ENCODE measurements around the gene STRIT1. TPM values are rescaled to one million over a fixed set of nuclear protein-coding genes. Genes with fewer than 3 reads are reported as not detected.

The STRIT1 gene
- total RNA-seq (2014; rRNA removed; shearing (Covaris generic)) = not detected in 2 replicates
- not detected in 2 replicates for polyA plus RNA-seq (2015; cell fraction: cytosol; rRNA removed)
- polyA plus RNA-seq (2015; cell fraction: nucleus; rRNA removed) = not detected in 2 replicates

DNA sequence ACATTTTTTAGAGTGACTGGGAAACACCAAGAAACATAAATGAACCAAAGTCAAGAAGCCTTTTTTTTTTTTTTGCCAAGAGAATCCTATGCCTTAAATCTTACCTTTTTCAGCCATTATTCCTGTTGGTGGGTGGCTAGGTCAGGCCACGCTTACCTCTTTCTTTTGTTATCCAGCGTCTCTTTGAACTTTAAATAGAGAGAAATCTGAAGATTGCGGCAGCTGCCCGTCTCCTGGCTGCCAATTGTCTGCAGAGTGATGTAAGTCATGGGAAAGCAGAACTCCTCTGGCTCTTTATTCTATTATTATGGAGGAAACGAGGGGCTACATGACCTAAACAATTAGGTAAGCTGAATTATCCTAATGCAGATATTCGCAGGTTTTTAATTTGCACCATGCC lies at the start of gene STRIT1:
Gene STRIT1, minus strand, starts transcription at position 168 of the 400 bp plus-strand sequence.
- DNase-seq (ENCODE audit: low read depth) = no peak

DNA sequence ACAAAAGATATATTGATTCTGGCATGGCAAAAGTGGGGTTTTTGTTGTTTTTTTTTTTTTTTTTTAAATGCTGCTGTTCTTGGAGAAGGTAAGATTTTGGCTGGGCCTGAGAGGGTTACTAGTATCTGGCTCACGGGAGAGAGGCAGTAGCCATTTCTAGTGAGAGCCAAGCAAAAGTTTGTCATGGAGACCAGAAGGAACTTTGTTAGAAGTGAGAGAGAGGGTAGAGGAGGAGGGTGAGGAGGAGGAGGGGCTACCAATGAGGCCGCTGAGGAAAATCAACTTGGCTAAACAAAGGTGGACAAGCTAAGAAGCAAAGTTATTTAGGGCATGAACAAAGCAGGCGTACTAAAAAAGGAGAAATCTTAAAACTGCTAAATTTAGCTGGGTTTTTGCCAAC lies 48.9 kb upstream of the STRIT1 start:
- DNase-seq (ENCODE audit: low read depth) = no peak

DNA sequence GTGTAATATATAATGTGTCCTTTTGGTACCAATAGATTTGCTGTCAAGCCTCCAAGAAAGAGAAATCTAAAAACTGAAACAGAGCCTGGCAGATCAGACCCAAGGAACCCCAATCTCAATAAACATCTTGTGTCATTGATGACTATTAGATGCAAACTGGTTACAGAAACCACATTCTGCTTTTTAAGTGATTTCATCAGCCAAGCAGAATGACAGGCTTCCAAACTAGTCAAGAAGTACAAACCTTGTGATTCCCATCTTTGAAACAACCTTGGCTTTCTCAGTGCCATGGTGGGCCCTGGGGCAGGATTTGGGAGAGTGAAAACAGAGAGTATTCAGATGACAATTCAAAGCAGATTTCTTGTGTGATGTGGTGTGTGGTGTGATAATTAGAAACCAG lies 45.6 kb upstream of the STRIT1 start:
- no peak for DNase-seq (ENCODE audit: low read depth)

DNA sequence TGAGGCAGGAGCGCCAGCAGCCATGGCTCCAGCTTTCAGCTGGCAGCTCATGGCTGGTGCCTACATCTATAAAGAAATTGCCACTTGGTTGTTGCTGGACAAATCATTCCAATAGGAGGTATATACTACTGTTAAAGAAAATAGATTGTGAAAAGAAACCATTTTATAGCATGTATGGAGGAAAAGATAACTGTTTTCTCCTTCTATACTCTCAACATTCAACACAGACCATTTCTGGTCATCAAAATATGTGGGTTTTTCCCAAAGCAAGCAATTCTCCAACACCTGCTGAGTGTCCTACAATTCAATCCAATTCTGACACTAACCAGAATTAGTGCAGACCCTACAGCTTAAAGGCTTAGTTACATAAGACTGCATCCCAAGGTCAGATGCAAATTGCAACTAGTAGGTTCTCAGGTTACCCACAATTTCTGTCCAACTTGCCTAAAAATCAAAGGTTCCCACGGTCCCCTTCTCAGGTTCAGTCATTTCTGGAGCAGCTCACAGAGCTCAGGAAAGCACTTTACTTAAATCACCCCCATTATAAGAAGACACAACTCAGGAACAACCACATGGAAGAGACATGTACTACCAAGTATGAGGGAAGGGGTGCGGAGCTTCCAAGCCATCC lies 42.4 kb upstream of the STRIT1 start:
- DNase-seq (ENCODE audit: low read depth) = no peak

DNA sequence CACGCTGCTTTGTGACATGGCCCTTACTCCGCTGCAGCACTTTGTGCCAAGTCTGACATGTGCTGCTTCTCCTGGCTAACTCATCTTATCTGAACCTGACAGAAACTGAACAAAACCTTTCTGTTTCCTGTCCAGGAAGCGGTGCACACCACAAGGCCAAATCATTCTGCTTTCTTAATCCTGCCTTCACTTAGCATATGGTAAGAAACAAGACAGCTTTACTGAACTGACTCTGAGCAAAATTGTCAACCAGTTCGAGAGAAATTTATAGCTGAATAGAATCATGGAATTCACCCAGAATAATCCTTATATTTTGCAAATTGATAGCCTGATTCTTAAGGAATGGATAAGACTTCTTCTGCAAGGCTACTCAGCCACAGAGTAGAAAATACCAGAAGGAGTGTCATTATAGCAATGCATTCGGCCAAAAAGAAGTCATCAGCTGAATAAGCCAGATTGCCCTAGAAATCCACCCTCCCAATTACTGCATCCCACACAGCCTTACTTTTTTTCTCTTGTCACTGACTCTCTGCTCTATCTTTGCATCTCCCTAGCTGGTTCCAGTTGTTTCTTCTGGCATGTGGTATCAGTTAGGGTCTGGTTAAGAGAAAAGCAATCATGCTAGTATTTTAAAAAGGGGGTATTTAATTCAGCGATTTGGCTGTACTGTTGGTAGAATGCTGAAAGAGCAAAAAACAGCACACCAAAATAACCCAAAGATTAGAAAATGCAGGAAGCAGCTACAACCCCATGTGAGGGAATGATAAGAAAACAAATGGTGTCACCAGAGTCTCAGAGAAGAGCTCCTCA lies 41.6 kb upstream of the STRIT1 start:
- DNase-seq (ENCODE audit: low read depth) = peak; percentile 71

DNA sequence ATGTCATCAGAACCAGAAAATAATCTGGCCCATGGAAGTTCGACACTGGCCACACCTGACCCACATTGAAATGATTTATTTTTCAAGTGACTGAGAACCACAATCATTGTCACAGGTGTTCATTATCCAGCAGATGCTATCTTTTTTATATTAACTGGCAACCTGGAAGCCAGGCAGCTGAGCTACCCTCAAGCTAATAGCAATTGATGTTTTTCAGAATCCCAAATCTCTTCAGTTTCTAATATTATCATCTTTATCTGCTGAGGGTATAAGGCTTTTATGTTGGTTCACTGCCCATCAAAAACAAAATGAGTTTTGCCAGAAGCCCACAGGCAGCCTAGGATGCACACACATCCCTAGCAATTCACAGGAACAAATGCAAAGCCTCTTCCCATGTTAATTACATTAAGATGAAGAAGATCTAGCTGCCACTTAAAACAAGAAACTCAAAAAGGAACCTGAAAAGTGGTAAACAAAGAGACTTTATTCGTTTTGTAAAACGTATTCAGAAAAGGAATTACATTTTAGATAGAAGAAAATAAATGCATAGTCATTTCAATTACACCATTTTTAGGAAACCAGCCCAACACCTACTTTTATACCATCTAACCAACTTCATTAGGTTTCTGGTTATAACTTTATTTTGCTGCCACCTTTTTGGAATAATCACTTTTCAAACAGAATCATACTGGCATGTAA lies 40.9 kb upstream of the STRIT1 start:
- DNase-seq (ENCODE audit: low read depth) = no peak

DNA sequence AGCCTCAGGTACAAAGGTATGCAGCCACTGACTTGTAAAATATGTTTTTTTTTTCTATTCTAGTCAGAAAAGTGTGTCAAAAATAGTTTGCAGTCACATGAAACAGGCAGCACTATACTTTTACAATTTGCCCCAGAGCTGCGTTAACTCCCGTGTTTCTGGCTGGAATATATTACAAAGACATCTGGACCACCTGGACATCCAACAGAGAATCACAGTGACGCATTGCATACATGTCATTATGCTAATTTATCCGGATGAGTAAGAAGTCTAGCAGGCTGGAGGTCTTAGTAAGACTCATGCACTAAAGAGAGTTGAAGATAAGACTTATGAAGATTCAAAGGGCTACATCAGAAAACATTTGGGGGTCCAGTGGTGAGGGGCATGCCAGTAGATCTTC lies 39.2 kb upstream of the STRIT1 start:
- peak; percentile 61 for DNase-seq (ENCODE audit: low read depth)

DNA sequence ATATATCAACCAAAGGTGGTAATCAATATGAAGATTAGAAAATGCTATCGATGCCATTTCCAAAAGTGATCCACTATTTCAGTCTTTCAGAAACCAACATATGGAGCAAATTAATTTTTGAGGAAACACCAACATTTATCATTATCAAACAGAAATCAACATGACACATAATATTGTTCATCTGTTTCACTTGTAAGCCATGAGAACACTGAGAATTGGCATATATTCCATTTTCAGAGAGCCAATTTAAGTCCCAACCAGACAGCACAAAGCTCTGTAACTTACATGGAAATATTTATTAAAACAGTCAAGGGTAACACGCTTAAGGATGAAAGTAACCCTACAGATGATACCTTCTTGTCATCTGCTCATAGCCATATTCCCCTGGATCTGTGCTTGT lies 37.6 kb upstream of the STRIT1 start:
- DNase-seq (ENCODE audit: low read depth) = no peak

DNA sequence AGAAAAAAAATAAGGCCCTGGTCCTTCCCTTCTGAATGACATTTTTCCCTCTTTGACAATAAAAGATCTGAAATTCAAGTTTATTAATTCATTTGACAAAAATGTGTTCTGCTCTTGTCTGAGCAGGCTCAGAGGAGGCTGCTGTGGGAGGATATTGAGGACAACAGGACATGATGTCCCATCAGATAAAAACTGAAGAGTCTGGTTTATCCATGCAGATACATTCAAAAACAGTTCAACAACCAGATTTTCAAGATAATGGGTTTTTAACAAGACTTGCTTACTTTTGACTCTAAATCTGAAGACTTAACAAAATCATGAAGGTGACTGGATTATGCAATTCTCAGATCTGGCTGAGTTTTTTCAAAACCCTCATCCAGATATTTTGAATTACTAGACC lies 36.9 kb upstream of the STRIT1 start:
- no peak for DNase-seq (ENCODE audit: low read depth)

DNA sequence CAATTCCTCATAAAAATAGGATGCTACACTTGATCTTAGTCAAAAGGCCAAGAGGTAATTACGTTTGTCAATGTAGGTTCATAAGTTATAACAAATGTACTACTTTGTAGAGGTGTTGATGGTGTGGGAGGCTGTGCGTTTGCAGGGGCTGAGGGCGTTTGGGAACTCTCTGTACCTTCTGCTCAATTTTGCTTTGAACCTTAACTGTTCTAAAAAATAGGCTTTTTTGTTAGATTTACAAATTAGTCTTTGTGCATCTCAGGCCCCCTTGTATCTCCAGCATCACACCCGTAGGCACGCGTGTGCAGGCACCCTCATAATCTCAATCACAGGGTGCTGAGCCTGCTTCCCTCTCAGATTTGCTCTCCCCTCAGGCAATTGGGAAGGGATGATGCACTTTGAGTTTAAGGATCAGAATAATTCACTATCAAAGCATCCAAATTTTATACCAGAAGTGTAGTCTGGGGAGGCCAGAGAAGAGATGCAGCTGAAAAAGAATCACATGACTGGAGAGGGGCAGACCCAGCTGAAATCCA lies 36.1 kb upstream of the STRIT1 start:
- no peak for DNase-seq (ENCODE audit: low read depth)

DNA sequence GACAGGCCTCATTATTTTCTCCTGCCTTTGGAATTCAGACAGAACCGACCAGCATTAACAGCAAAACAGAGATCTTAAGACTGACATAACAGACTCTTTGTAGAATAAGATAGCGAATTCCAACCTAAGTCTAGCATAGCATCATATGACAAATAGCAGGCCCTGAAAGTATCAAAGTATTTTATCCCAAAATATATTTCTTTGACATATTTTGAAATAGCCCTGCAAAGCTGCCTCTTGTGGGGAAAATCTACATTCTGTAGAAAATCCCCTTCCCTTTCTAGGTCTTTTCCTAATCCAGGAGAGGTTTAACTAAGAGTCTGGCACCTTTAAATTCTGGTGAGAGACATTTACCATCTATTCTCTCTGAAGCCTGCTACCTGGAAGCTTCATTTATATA lies 34.4 kb upstream of the STRIT1 start:
- no peak for DNase-seq (ENCODE audit: low read depth)

DNA sequence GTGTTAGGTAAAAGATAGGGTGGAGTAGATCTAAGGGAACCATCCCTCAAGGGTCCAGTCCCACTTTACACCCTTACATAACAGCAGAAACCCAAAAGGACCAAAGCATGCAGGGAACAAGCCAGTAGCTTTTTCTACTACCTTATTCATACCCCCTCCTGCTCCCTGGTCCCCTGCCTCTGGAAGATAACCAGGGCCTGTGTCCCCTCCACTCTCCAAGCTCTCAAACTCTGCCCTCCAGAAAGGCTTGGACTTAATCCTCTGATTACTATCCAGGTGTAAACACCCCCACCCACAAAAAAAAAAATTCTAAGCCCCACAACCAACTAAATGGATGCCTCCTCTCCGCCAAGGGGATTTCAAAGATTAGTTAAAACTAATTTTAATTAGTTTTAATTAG lies 33.9 kb upstream of the STRIT1 start:
- DNase-seq (ENCODE audit: low read depth) = no peak

DNA sequence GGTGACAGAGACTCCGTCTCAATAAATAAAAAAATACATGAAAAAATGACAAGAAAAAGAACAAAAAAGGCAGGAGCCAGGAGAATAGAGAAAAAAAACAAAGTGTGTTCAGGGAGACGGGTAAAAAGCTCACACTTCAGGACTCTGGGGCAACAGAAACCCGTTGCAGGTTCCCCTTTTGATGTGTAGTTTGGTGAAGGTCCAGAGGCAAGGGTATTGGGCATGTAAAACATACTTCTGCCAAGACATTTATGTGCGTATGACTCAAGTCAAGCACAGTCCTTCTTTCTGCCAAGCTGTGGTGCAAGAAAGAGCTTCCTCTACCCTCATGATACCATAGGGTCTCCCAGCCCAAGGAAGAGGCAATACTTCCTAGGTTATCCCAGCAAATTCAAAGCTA lies 33.4 kb upstream of the STRIT1 start:
- no peak for DNase-seq (ENCODE audit: low read depth)

DNA sequence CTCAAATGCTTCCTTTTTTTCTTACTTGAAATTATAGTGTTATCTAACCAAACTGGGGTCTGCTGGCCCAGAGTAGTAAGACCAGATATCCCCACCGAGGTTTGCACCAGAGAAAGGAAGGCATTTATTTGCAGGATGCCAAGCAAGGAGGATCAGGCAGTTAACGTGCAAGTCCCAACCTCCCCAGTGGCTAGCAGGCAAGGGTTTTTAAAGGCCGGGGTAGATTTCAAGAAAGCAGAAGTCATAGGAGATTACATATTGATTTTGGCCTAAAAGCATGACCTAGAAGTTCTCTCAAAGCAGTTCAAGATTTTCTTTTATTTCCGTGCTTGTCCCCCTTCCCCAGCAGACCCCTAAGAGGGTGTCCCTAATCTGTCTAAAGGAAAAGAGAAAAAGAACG lies 32.8 kb upstream of the STRIT1 start:
- DNase-seq (ENCODE audit: low read depth) = no peak

DNA sequence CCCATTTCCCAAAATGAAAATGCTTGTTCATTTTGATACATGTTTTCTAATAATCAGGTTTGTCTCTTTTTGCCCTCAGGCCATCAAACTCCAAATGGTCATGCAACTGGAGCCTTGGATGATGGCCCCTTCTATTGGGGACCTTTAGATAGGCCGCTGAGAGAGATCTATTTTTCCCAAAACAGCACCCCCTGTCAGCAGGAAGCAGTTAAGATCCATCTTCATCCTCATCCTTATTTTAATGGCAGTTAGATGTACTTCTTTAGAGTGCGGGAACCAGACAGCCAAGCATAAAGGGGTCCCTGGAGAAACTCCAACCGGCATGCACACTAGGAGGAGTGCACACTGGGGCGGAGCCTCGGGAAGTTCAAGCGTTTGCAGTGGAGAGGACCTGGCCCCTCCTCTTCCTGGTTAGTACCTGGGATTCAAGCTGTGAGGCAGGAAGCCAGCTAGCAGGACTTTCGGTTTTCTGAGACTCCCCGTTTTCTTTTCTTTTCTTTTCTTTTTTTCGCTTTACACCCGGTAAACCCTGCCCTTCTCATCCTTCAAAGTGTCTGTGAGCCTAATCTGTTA lies 31.9 kb upstream of the STRIT1 start:
- DNase-seq (ENCODE audit: low read depth) = peak; percentile 68

DNA sequence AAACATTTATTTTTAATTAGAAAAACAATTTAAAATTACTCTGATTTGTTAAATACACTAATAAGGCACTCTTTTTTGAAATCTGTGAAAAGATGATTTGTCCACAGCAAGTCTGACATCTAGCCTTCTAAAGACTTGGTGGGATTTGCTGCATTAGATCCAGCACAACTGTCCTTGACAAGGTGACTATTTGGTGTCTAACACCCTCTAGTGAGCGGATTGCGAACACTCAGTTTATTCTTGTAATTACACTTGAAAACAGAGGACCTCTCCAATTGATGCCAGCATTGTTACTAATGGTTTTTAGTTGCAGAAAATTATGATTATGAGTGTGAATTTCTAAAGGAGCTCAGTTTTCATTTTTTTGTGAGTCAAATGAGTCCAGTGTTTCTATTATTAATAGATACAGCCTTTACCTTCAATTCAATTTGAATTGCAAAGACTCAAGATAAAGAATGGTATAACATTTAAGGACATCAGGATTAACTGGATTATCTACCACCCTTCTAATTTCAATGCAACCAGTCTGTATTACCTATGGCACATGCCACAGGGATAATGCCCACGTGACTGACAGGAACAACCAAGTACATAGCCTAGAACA lies 29.7 kb upstream of the STRIT1 start:
- DNase-seq (ENCODE audit: low read depth) = peak; percentile 77

DNA sequence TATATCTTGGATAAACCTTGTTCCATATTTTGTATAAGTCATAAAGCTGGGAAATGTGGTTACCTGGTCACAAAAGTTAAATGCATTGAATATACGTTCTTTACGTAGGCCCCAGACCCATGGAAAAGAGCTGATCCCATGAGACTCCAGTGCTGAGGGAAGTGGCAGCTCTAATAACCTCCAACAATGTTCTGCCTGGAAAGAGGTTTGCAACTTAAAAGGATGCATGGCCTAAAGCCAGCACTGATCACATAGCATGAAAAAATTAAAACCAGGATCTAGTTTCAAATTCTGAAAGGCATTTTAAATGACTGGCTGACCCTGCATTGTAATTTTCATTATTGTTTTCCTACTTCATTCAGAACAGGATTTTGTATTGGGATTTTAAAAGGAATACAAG lies 27.9 kb upstream of the STRIT1 start:
- DNase-seq (ENCODE audit: low read depth) = no peak

DNA sequence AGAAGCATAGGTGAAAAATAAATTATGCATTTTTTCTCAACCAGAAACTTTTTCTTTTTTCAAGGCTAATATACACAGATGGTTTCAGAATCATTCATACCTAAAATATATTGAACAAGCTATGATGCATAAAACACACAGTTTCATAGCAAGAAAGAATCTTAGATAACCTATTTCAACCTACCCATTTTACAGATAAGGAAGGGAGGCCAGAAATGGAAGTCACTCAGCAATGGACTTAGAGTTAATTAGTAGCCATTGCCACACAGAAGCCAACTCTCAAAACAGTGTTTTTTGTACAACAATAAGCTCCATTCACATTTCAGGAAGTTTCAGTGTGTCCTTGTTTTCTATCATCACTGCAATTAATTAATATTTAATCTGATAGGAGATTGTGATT lies 27.5 kb upstream of the STRIT1 start:
- no peak for DNase-seq (ENCODE audit: low read depth)

DNA sequence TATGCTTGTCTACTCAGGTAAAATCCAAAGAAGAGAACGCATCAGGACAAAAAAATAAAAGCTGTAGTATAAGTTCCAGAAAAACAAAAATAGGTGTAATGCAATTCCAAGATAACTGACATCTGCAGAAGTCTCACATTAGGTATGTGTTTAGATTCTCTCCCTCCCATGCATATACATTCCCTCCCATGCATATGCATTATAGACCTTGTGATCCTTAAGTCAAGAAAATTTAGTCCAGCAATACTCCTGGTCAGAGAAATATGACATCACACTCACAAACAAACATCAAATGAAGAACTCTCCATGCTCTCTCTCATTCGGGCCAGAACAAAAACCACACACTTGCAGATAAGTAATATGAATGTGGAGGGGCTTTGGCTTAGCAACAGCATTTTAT lies 25.3 kb upstream of the STRIT1 start:
- DNase-seq (ENCODE audit: low read depth) = no peak

DNA sequence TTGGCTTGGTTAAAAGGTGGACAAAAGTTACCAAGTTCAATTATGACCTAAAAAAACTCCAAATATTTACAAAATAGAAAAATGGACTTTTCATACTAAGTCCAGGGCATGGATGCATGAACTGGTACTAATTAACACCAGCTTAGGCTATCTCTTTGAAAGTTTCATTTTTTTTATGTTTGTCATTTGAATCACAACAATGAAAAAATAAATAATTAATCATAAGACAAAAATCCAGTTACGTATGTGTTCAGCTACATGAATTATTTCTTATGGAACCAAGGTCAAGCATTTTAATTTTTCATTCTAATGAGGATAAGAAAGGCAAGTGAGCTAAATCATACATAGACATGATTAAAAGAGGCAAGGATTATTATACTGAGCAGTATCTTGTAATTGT lies 23.7 kb upstream of the STRIT1 start:
- DNase-seq (ENCODE audit: low read depth) = no peak

DNA sequence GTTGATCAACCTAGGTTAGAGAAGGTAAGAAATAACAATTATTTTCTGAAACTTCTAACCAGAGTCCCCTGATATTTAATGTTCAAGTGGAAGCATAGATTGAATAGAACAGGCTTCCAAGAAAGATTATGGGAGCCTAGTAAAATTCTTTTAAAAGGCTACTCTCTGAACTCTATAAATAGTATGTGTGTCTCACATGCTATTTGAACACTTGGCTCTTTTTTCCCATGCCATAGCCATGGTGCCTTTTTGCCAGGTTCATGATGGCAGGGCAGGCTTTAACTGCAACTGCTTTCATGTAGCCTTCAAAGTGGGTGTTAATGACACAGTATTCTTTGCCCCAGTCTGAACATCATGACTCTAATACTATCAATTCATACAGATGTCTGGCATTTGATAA lies 22.9 kb upstream of the STRIT1 start:
- no peak for DNase-seq (ENCODE audit: low read depth)

All from HT1080 (cell line).